Activated B cell treated with CpG ODN at 0.5 μM for 24 hours (primary cell): ENCODE results near the gene PRKCZ. TPM values are rescaled to one million over a fixed set of nuclear protein-coding genes. Genes with fewer than 3 reads are reported as not detected.

Experiments used
- ATAC-seq: fragments of 200-7000 bp; cut with Tn5 transposase; one replicate; pipeline ENCODE4 v1.10.0; 2021; ENCODE audit warnings: low read depth, mild to moderate bottlenecking, moderate library complexity
- CTCF ChIA-PET: fragments of 350-600 bp; sonication (Branson Sonifier 250); formaldehyde crosslinking; loops from one replicate; lab custom pipeline; 2021; ENCODE audit warnings: antibody characterized with exemption; lab: Charles Lee
- POLR2A ChIA-PET: fragments of 350-600 bp; sonication (Branson Sonifier 250); formaldehyde crosslinking; loops from one replicate; lab custom pipeline; 2021; ENCODE audit warnings: antibody characterized with exemption; lab: Charles Lee
- DNase-seq: peaks from one replicate; pipeline ENCODE4 v3.0.0; 2022
- H3K27ac Mint-ChIP-seq: one replicate; pipeline ENCODE4 v1.8.0; 2020; ENCODE audit warnings: mixed read lengths
- H3K27me3 Mint-ChIP-seq: one replicate; pipeline ENCODE4 v1.8.0; 2021; ENCODE audit warnings: mixed read lengths
- H3K36me3 Mint-ChIP-seq: one replicate; pipeline ENCODE4 v1.8.0; 2021; ENCODE audit warnings: low read depth, mixed read lengths
- H3K4me1 Mint-ChIP-seq: one replicate; pipeline ENCODE4 v1.8.0; 2021; ENCODE audit warnings: mixed read lengths
- H3K4me3 Mint-ChIP-seq: one replicate; pipeline ENCODE4 v1.8.0; 2020; ENCODE audit warnings: mild to moderate bottlenecking, mixed read lengths
- H3K9me3 Mint-ChIP-seq: one replicate; pipeline ENCODE4 v1.8.0; 2020; ENCODE audit warnings: mixed read lengths
- intact Hi-C: fragments of 100-400 bp; cut with micrococcal nuclease; formaldehyde crosslinking; loops from one replicate; pipeline ENCODE4 v1.15.1; 2024
- total RNA-seq: library from RNA; stranded (reverse); gene quantifications from 2 replicates; pipeline ENCODE4 v1.2.3, GENCODE V29; 2022
- TF ChIP-seq, protein P1 (sequence below): fragments of 200-600 bp; IDR thresholded peaks from one replicate; pipeline ENCODE4 v1.8.0; 2022; ENCODE audit warnings: antibody characterized with exemption, mild to moderate bottlenecking

PRKCZ gene
- total RNA-seq, 1 donor from 2014 or later = 28.5 TPM

DNA sequence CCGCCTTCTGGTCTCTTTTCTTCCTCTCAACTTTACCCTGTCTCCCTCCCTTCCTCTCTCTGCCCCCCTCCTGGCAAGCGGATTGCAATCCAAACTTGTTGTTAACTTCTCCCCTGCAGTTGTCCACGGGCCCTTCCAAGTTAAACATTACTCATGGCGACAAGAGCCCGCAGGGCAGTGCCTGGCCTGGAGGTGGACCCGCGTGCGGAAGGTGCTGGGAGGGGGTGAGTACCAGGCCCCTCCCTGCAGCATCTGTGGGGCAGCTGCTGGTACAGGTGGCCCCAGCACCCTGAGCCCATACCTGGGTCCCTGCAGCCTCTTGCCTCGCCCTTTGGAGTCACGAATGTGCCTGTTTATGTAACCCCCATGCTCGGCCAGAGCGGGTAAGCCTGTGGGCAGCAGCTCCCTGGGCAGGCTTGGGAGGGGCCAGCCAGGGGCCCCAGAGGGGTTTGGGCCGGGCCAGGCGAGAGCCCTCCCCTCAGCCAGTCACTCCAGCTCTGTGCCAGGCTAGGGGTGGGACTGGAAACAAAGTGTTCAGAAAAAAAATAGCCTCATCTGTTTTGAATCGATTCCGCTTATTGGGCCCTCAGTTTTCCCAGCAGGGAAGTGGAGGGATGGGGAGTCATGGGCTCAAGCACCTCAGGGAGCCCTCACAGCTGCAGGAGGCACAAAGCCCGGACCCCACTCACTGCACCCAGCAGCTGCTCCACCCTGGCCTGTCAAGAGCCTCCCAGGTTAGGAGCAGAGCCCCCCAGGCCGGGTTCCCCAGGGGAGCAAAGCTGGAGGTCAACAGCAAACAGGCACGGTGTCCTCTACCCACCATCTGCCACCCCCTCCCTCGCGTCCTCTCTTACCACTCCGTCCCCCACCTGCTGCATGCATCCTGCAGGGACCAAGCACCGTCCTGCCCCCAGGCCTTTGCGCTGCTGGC, 158.4 kb downstream of the PRKCZ start:
- ATAC-seq = no peak
- Mint-ChIP-seq H3K4me3 (no peak overlapping the region), H3K27me3 (no peaks in the 10 kb centered on the region), H3K4me1 (peaks cover 15% of the 10 kb centered on the region), H3K36me3 (no peaks in the 10 kb centered on the region), H3K9me3 (no peaks in the 10 kb centered on the region), H3K27ac (no peak overlapping the region)
- ChIA-PET CTCF (no interaction called here), POLR2A (interaction anchor here (1.2 kb wide), 1 partner anchor 9 kb away, joined by 8 read pairs; no protein-coding TSS in a partner anchor)
- intact Hi-C loops = loop anchor here (10.0 kb wide), 1 partner anchor 46 kb away; no protein-coding TSS in a partner anchor
- TF ChIP-seq, protein P1, sequence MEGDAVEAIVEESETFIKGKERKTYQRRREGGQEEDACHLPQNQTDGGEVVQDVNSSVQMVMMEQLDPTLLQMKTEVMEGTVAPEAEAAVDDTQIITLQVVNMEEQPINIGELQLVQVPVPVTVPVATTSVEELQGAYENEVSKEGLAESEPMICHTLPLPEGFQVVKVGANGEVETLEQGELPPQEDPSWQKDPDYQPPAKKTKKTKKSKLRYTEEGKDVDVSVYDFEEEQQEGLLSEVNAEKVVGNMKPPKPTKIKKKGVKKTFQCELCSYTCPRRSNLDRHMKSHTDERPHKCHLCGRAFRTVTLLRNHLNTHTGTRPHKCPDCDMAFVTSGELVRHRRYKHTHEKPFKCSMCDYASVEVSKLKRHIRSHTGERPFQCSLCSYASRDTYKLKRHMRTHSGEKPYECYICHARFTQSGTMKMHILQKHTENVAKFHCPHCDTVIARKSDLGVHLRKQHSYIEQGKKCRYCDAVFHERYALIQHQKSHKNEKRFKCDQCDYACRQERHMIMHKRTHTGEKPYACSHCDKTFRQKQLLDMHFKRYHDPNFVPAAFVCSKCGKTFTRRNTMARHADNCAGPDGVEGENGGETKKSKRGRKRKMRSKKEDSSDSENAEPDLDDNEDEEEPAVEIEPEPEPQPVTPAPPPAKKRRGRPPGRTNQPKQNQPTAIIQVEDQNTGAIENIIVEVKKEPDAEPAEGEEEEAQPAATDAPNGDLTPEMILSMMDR = no peak
- DNase-seq = no peak

DNA sequence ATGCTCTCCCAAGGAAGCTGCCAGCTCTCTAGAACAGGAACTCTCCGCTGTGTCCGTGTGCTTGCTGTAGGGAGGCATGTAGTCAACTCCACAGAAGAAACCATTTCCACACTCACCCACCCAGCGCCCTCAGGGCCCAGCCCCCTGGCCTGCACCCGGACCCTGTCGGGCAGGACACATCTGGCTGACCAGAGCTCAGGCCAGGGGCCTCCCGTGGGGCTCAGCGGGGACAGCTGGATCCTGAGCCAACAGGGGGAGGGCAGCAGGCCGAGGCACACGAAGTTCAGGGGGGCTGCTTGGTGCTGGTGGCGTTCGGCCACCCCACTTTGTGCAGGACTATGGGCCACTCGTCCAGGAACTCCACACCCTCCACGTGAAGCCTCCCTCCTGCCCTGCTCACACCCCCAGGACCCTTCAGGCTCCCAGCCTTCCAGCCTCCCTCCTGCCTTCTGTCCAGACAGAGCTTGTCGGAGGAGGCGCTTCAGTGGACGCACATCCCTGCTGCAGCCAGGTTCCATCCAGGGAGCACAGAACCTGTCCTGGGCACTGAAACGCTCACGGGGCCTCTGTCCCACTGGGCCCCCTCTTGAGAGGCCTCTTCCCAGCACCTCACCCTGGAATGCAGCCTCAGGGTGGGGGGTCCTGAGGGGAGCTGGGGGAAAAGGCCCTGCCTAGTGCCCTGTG, 159.3 kb downstream of the PRKCZ start:
- H3K4me1 Mint-ChIP-seq = peaks cover 12% of the 10 kb centered on the region
- no peaks in the 10 kb centered on the region for H3K9me3 Mint-ChIP-seq
- no peaks in the 10 kb centered on the region for H3K27me3 Mint-ChIP-seq
- H3K36me3 Mint-ChIP-seq = no peaks in the 10 kb centered on the region
- H3K27ac Mint-ChIP-seq = no peak overlapping the region
- DNase-seq = no peak
- ATAC-seq = no peak
- POLR2A ChIA-PET = interaction anchor here (1.0 to 1.2 kb wide), 2 partner anchors 10 to 97 kb away, joined by 4 to 8 read pairs; no protein-coding TSS in a partner anchor
- TF ChIP-seq, protein P1 = no peak
- no peak overlapping the region for H3K4me3 Mint-ChIP-seq
- intact Hi-C loops = loop anchor here (10.0 kb wide), 1 partner anchor 45 kb away; no protein-coding TSS in a partner anchor
- CTCF ChIA-PET = no interaction called here

DNA sequence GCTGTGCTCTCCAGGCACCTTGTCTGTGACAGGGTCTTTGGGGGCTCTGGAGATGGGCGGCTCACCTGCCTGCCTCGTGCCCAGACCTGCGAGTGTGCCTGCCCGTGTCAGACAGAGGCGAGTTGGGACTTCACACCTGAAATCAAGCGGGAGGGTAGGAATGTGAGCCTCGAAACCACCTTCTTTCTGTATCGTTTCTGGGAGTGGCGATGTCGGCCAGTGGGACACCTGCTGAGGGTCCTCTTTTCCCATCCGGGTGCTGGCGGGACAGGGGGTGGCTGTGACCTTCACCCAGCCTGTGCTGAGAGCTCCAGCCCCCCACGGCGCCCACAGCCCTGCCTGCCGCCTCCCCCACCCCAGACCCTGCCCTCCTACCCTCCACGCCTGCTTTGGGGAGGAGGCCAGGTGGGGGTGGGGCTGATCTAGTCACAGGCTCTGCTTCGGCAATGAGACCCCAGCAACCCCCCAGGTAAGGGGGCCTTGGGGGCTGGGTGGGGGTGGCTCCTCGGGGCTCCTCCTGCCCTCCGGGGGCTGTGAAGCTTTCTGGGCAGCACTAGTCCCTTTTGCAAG, 160.0 kb downstream of the PRKCZ start:
- Mint-ChIP-seq H3K4me1 (peaks cover 10% of the 10 kb centered on the region), H3K27me3 (no peaks in the 10 kb centered on the region), H3K4me3 (no peak overlapping the region), H3K9me3 (no peaks in the 10 kb centered on the region), H3K27ac (no peak overlapping the region), H3K36me3 (no peaks in the 10 kb centered on the region)
- ATAC-seq (no peak), DNase-seq (no peak)
- intact Hi-C loops = no loop called here
- ChIA-PET CTCF (no interaction called here), POLR2A (interaction anchor here (1.0 to 1.3 kb wide), 3 partner anchors 11 to 96 kb away, joined by 3 to 8 read pairs (median 4); no protein-coding TSS in a partner anchor)
- TF ChIP-seq, protein P1 = no peak

DNA sequence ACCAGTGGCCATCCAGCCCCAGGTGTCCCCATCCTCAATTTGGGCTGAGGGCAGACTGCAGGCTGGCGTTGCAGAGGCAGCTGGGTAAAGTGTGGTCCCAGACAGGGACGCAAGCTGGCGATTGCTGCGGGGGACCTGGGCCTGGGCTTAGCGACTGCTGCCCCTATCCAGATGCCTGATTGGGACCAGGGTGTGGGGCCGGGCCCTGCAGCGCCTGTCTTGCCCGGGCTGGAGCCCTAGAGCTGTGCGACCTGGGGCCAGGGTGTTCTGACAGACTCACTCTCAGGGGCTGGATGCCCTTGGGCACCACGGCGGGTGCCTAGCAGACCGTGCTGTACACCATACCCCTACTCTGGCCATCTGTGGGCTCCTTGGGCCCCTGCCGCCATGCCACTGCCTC, 160.6 kb downstream of the PRKCZ start:
- DNase-seq = no peak
- intact Hi-C loops = no loop called here
- TF ChIP-seq, protein P1 = no peak
- Mint-ChIP-seq H3K27me3 (no peaks in the 10 kb centered on the region), H3K36me3 (no peaks in the 10 kb centered on the region), H3K9me3 (no peaks in the 10 kb centered on the region), H3K4me1 (peaks cover 10% of the 10 kb centered on the region), H3K4me3 (no peak overlapping the region), H3K27ac (no peak overlapping the region)
- no peak for ATAC-seq
- POLR2A ChIA-PET = interaction anchor here (1.3 kb wide), 1 partner anchor 90 kb away, joined by 3 read pairs; no protein-coding TSS in a partner anchor
- CTCF ChIA-PET = no interaction called here
